Measurements from ENCODE around the gene LIMK2.

Gene LIMK2

DNA sequence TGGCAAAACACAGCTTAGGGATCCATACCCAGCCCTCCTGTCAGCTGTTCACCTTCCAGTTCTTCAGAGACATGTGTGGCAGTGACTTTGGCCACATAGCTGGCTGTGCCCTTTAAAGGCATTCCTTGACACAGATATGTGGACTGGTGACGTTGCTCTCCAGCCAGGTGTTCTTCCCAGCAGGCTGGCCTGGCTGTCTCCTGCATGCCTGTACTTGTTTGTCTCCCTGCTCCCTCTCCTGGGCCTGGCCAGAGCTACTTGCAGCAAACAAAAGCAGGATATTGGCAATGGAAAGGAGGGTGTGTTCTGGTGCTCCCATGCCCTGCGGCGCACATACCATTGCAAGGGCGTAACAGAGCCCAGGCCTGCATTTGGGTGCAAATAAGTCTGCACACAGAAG is 41.9 kb downstream of the LIMK2 start:
- DNase-seq (ENCODE audit: insufficient read length, low spot score) (no peak), FAIRE-seq (no peak)
- no peak for TF ChIP-seq SPI1 (IDR thresholded peaks at IDR 0.05; ENCODE audit: low read depth, low read length)
- TF ChIP-seq POLR2A (IDR thresholded peaks at IDR 0.05; ENCODE audit: low read depth, low read length): no peak
- TF ChIP-seq POU2F2 (IDR thresholded peaks at IDR 0.05; ENCODE audit: low read depth, low read length): no peak
- TF ChIP-seq POLR2AphosphoS5 (IDR thresholded peaks at IDR 0.05; ENCODE audit: low read depth, low read length): no peak
- TF ChIP-seq TAF1 (IDR thresholded peaks at IDR 0.05; ENCODE audit: low read depth, low read length): no peak

DNA sequence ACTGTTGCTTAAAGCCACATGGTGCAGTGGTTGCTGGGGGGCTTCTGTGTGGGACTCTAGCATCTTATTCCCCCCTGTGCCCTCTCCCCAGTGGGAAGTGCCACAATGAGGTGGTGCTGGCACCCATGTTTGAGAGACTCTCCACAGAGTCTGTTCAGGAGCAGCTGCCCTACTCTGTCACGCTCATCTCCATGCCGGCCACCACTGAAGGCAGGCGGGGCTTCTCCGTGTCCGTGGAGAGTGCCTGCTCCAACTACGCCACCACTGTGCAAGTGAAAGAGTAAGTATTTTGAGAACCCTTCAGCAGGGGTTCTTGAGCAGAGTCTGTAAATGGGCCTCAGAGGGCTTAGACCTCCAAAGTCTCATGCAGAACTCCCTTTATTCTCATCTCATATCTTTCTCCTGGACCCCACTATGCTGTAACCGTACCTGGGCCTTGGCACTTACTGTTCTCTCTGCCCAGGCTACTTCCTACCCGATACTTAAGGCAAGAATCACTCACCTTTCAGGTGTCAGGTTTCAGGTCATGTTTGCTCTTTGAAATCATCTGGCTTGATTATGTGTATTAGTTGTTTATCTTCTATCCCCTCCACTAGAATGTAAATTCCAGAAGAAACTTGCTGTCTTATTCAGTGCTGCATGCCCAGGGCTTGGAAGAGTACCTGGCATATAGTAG is 47.8 kb downstream of the LIMK2 start:
- no peak for TF ChIP-seq POLR2AphosphoS5 (IDR thresholded peaks at IDR 0.05; ENCODE audit: low read depth, low read length)
- TF ChIP-seq POU2F2 (IDR thresholded peaks at IDR 0.05; ENCODE audit: low read depth, low read length): no peak
- no peak for TF ChIP-seq PAX5 (IDR thresholded peaks at IDR 0.05; ENCODE audit: insufficient read depth, low read length, severe bottlenecking)
- no peak for TF ChIP-seq POLR2A (IDR thresholded peaks at IDR 0.05; ENCODE audit: low read depth, low read length)
- TF ChIP-seq SPI1 (IDR thresholded peaks at IDR 0.05; ENCODE audit: low read depth, low read length): no peak
- TF ChIP-seq TAF1 (IDR thresholded peaks at IDR 0.05; ENCODE audit: low read depth, low read length): no peak
- DNase-seq (ENCODE audit: insufficient read length, low spot score) (no peak), FAIRE-seq (no peak)

DNA sequence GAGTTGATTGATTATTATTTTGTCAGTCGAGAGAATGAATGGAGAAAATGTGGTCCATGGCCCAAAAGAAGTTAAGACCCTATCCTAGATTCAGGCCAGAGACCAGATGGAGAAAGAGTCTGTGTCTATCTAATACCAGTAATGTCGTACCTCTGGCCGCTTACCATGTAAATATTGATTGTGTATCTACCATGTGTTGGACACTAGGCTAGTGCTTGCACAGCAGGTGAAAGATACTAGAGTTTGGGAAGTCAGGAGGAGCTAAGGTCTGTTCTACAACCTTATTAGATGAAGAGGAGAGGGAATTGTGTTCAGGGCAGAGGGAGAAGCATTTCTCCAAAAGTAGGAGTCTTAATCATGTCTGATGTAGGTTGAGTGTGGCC is 48.4 kb downstream of the LIMK2 start:
- no peak for FAIRE-seq
- TF ChIP-seq SPI1 (IDR thresholded peaks at IDR 0.05; ENCODE audit: low read depth, low read length): no peak
- no peak for TF ChIP-seq TAF1 (IDR thresholded peaks at IDR 0.05; ENCODE audit: low read depth, low read length)
- TF ChIP-seq PAX5 (IDR thresholded peaks at IDR 0.05; ENCODE audit: insufficient read depth, low read length, severe bottlenecking): no peak
- no peak for TF ChIP-seq POLR2A (IDR thresholded peaks at IDR 0.05; ENCODE audit: low read depth, low read length)
- TF ChIP-seq POLR2AphosphoS5 (IDR thresholded peaks at IDR 0.05; ENCODE audit: low read depth, low read length): no peak
- TF ChIP-seq POU2F2 (IDR thresholded peaks at IDR 0.05; ENCODE audit: low read depth, low read length): no peak
- no peak for DNase-seq (ENCODE audit: insufficient read length, low spot score)

DNA sequence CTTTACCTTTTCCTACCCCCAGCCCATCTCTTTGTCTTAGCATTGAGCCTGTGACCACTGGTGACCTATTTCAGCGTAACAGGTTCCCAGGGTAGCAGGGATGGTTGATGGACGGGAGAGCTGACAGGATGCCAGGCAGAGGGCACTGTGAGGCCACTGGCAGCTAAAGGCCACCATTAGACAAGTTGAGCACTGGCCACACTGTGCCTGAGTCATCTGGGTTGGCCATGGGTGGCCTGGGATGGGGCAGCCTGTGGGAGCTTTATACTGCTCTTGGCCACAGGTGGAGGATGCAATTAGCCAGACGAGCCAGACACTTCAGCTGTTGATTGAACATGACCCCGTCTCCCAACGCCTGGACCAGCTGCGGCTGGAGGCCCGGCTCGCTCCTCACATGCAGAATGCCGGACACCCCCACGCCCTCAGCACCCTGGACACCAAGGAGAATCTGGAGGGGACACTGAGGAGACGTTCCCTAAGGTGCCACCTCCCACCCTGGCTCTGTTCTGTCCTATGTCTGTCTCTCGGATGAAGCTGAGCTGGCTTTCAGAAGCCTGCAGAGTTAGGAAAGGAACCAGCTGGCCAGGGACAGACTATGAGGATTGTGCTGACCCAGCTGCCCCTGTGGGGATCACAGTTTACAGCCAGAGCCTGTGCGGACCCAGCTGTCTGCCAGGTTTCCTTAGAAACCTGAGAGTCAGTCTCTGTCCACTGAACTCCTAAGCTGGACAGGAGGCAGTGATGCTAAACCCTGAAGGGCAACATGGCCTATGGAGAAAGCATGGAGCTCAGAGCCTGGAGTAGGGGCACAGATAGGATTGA is 50.4 kb downstream of the LIMK2 start:
- no peak for FAIRE-seq
- DNase-seq (ENCODE audit: insufficient read length, low spot score): no peak
- TF ChIP-seq POU2F2 (IDR thresholded peaks at IDR 0.05; ENCODE audit: low read depth, low read length) (no peak), TAF1 (IDR thresholded peaks at IDR 0.05; ENCODE audit: low read depth, low read length) (no peak), POLR2AphosphoS5 (IDR thresholded peaks at IDR 0.05; ENCODE audit: low read depth, low read length) (no peak), POLR2A (IDR thresholded peaks at IDR 0.05; ENCODE audit: low read depth, low read length) (no peak), SPI1 (IDR thresholded peaks at IDR 0.05; ENCODE audit: low read depth, low read length) (no peak), PAX5 (IDR thresholded peaks at IDR 0.05; ENCODE audit: insufficient read depth, low read length, severe bottlenecking) (no peak)

DNA sequence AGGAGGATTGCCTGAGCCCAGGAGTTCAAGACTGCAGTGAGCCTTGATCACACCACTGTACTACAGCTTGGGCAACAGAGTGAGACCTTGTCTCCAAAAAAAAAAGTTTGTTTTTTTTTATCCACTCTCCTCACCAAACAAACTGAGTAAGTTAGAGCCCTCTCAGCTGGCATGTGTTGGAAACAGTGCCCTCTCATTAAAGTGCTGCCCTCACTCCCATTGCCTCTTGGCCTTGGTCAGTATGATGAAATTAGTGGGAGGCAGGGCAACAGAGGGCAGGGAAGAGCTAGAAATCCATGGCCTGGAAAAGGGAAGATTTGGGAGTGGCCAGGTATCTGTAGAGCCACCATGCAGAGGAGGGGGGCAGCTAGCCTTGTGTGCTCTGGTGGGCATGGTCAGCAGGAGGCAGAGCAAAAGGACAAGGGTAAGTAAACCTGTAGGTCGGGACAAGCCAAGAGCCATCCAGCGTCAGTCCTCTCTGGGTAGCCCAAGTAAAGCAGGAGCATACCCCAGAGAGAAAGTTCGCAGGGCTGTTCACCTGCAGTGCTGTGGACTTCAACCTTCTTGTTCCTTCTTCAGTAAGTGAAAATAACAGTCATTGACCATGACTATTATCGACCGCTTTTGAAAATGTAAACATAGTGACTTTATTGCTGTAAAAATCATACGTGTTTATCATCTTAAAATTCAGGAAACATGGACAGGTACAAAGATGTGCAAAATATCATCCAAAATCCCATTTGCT is 52.0 kb downstream of the LIMK2 start:
- TF ChIP-seq PAX5 (IDR thresholded peaks at IDR 0.05; ENCODE audit: insufficient read depth, low read length, severe bottlenecking): no peak
- no peak for TF ChIP-seq POU2F2 (IDR thresholded peaks at IDR 0.05; ENCODE audit: low read depth, low read length)
- no peak for TF ChIP-seq SPI1 (IDR thresholded peaks at IDR 0.05; ENCODE audit: low read depth, low read length)
- no peak for TF ChIP-seq POLR2AphosphoS5 (IDR thresholded peaks at IDR 0.05; ENCODE audit: low read depth, low read length)
- no peak for TF ChIP-seq POLR2A (IDR thresholded peaks at IDR 0.05; ENCODE audit: low read depth, low read length)
- TF ChIP-seq TAF1 (IDR thresholded peaks at IDR 0.05; ENCODE audit: low read depth, low read length): no peak
- DNase-seq (ENCODE audit: insufficient read length, low spot score) (no peak), FAIRE-seq (no peak)

DNA sequence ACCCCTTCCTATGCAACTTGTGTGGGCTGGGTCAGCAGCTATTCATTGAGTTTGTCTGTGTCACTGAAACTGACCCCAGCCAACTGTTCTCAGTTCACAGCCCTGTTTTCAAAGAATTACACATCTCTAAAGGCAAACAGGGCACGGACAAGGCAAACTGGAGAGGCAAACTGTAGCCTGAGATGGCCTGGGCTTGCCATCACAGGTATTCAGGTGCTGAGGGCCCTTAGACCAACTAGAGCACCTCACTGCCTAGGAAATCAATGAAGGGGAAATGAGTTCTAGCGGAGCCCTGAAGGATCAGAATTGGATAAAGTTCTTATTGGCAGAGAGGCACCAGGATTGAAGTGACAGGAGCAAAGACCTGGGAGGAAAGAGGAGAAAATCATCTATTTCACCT is 56.2 kb downstream of the LIMK2 start:
- DNase-seq (ENCODE audit: insufficient read length, low spot score) (no peak), FAIRE-seq (no peak)
- TF ChIP-seq SPI1 (IDR thresholded peaks at IDR 0.05; ENCODE audit: low read depth, low read length) (no peak), POU2F2 (IDR thresholded peaks at IDR 0.05; ENCODE audit: low read depth, low read length) (no peak), PAX5 (IDR thresholded peaks at IDR 0.05; ENCODE audit: insufficient read depth, low read length, severe bottlenecking) (no peak), POLR2A (IDR thresholded peaks at IDR 0.05; ENCODE audit: low read depth, low read length) (no peak), POLR2AphosphoS5 (IDR thresholded peaks at IDR 0.05; ENCODE audit: low read depth, low read length) (no peak), TAF1 (IDR thresholded peaks at IDR 0.05; ENCODE audit: low read depth, low read length) (no peak)

DNA sequence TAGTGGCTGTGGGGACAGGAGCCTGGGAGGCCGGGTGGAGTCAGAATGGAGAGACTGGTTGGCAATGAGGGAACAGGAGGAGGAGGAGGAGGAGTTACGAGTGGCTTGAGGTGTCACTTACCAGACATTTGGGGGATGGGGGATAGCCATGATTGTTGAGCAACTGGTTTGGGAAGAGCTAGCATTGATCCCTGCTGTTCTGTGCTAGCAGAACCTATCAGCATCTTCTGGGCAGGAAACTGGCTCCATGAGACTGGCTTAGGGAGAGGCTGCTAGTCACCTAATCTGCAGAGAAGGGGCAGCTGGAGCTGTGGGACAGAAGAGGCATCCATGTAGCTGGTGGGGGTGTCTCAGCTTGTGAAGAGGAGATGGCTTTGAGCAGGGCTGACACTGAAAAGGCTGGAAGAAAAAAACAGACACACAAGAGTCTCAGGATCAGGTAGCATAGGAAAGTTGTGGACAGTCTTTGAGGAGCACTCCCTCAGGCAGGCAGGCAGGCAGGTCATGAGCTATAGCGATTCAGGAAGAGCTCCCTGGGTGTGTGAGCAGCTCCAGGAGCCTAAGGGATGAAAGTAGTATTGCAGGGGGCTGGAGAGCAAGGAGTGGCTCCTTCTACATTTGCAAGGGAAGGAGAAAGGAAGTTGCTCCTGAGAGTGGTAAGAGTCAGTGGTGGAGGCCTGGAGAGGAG is 57.9 kb downstream of the LIMK2 start:
- DNase-seq (ENCODE audit: insufficient read length, low spot score) (no peak), FAIRE-seq (no peak)
- TF ChIP-seq POLR2AphosphoS5 (IDR thresholded peaks at IDR 0.05; ENCODE audit: low read depth, low read length): no peak
- no peak for TF ChIP-seq TAF1 (IDR thresholded peaks at IDR 0.05; ENCODE audit: low read depth, low read length)
- no peak for TF ChIP-seq SPI1 (IDR thresholded peaks at IDR 0.05; ENCODE audit: low read depth, low read length)
- no peak for TF ChIP-seq POU2F2 (IDR thresholded peaks at IDR 0.05; ENCODE audit: low read depth, low read length)
- no peak for TF ChIP-seq POLR2A (IDR thresholded peaks at IDR 0.05; ENCODE audit: low read depth, low read length)
- TF ChIP-seq PAX5 (IDR thresholded peaks at IDR 0.05; ENCODE audit: insufficient read depth, low read length, severe bottlenecking): no peak

DNA sequence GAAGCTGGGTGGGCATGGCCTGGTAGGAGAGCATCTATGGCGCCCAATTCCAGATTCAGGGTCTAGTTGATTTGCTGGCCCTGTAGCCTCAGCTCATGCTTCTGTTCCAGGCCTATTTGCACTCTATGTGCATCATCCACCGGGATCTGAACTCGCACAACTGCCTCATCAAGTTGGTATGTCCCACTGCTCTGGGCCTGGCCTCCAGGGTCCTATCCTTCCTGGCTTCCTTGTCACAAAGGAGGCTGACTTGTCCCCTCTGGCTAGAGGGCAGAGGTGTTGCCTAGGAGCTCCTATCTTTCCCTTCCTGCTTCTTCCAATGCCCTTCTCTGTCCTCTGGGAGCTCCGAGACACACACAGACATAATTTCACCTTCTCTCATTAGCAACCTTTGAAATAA is 58.9 kb downstream of the LIMK2 start:
- no peak for TF ChIP-seq POLR2AphosphoS5 (IDR thresholded peaks at IDR 0.05; ENCODE audit: low read depth, low read length)
- TF ChIP-seq POU2F2 (IDR thresholded peaks at IDR 0.05; ENCODE audit: low read depth, low read length): no peak
- TF ChIP-seq SPI1 (IDR thresholded peaks at IDR 0.05; ENCODE audit: low read depth, low read length): no peak
- no peak for TF ChIP-seq PAX5 (IDR thresholded peaks at IDR 0.05; ENCODE audit: insufficient read depth, low read length, severe bottlenecking)
- FAIRE-seq: no peak
- no peak for DNase-seq (ENCODE audit: insufficient read length, low spot score)
